ENCODE measurements around the gene MTHFD2L.
A peak's percentile ranks its signal among the peaks of the same experiment; 100 is the strongest.
"Not testable (repeated sequence)": the region's sequence is repeated elsewhere in the genome, so short reads cannot be mapped to it uniquely, and the experiment has no call there.

The MTHFD2L gene

DNA sequence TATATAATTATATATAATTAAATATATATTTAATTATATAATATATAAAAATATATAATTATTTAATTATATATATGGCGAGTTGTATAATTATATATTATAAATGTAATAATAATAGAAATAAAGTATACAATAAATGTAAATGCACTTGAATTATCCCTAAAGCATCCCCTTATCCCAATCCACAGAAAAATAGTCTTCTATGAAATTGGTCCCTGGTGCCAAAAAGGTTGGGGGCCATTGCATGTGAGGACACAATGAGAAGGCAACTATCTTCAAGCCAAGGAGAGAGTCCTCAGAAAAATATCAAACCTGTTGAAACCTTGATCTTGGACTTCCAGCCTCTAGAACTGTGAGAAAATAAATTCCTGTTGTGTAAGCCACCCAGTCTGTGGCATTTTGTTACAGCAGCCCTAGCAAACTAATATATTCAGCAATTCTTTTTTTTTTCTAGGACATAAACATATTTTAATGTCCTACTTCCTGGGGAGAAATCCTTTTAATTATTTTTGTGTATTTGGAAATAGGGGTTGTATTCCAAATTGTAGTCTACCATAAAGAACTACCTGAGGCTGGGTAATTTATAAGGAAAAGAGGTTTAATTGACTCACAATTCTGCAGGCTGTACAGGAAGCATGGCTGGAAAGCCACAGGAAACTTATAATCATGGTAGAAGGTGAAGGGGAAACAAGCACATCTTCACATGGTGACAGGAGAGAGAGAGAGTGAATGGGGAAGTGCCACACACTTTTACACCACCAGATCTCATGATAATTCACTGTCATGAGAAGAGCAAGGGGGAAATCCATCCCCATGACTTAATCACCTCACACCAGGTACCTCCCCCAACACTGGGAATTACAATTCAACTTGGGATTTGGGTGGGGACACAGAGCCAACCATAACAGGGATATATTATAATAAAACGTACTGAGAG is 36.0 kb upstream of the MTHFD2L start:
- H3K4me3 Mint-ChIP-seq, result no peak overlapping the region
- peaks cover 4% of the 10 kb centered on the region in 2 donors for H3K9me3 Mint-ChIP-seq
- no peak overlapping the region for H3K27ac Mint-ChIP-seq
- no peaks in the 10 kb centered on the region for H3K36me3 Mint-ChIP-seq
- H3K27me3 Mint-ChIP-seq, result peaks cover 0 to 6% of the 10 kb centered on the region in 2 donors
- no peak for ATAC-seq (replicated peaks)
- DNase-seq, result no peak
- H3K4me1 Mint-ChIP-seq, result no peaks in the 10 kb centered on the region

DNA sequence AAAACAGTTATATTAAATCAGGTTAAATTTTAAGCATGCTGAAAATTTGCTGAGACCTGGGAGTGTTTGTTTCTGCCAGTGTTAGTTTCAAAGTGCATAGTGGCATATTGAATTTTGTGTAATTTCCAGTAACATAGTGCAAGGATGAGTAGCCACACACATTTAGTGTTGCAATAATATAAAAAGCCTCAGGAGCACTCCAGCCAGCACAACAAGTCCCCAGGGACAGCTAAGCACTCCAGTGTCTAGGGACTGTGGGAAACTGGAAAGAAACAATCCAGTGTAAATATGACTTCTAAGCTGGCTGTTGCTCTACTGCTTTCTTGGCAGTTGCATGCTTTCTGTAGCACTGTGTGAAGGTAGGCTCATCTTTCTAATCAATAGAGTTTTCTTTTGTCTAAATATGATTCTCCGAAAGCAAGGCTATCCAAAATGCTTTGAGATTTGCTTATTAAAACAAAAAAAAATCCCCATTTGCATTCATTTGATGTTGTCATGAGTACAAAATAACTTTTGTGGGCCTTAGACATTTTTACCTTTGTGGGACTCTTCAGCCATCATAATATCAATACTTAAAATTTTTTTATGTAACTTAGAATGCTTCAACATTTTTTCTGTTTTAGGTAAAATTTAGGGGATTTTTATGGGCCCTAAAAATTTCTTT is 34.7 kb upstream of the MTHFD2L start:
- Mint-ChIP-seq H3K27ac (no peak overlapping the region), H3K4me1 (no peaks in the 10 kb centered on the region), H3K4me3 (no peak overlapping the region), H3K9me3 (peaks cover 4% of the 10 kb centered on the region in 2 donors), H3K36me3 (no peaks in the 10 kb centered on the region), H3K27me3 (peaks cover 0 to 12% of the 10 kb centered on the region in 2 donors)
- DNase-seq, result no peak
- ATAC-seq (replicated peaks), result no peak

DNA sequence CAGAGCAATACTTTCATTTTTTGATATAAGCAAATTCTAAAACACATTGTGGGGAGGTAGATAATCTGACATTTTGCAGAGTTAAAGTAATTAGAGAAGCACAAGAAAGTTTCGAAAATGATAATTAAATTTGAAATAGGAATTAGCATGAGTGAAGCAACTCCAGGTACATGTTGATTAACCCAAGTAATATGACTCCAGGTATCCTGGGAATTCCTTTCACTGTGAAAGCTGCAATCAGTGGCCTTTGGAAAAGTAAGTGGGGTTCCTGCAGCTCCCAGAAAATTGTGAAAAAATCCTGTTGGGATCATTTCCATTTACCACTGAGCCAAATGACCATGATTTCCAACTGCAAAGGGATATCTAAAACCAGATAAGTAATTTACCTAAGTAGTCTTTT is 32.9 kb upstream of the MTHFD2L start:
- no peaks in the 10 kb centered on the region for H3K36me3 Mint-ChIP-seq
- H3K4me1 Mint-ChIP-seq, result no peaks in the 10 kb centered on the region
- no peak overlapping the region for H3K27ac Mint-ChIP-seq
- H3K4me3 Mint-ChIP-seq, result no peak overlapping the region
- DNase-seq (no peak), ATAC-seq (replicated peaks) (no peak)
- peaks cover 0 to 21% of the 10 kb centered on the region in 2 donors for H3K27me3 Mint-ChIP-seq
- peaks cover 4% of the 10 kb centered on the region in 2 donors for H3K9me3 Mint-ChIP-seq

DNA sequence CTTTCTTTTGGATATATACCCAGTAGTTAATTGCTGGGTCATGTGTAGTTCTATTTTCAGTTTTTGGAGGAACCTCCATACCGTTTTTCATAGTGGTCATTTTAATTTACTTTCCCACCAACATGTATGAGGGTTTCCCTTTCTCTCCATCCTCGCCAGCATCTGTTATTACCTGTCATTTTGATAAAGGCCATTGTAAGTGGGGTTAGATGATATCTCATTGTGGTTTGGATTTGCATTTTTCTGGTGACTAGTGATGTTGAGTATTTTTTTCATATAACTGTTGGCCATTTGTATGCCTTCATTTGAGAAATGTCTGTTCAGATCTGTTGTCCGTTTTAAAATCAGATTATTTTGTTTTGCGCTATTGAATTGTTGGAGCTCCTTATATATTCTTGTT is 30.2 kb upstream of the MTHFD2L start:
- Mint-ChIP-seq H3K27ac (no peak overlapping the region), H3K36me3 (no peaks in the 10 kb centered on the region), H3K4me1 (no peaks in the 10 kb centered on the region), H3K27me3 (peaks cover 0 to 15% of the 10 kb centered on the region in 2 donors), H3K9me3 (no peaks in the 10 kb centered on the region), H3K4me3 (no peak overlapping the region)
- ATAC-seq (replicated peaks), result no peak
- no peak for DNase-seq

DNA sequence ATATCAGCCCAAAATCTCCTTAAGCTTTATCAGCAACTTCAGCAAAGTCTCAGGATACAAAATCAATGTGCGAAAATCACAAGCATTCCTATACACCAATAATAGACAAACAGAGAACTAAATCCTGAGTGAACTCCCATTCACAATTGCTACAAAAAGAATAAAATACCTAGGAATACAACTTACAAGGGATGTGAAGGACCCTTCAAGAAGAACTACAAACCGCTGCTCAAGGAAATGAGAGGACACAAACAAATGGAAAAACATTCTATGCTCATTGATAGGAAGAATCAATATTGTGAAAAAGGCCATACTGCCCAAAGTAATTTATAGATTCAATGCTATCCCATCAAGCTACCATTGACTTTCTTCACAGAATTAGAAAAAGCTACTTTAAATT is 27.1 kb upstream of the MTHFD2L start:
- not testable (repeated sequence) for H3K4me1 Mint-ChIP-seq; H3K9me3 Mint-ChIP-seq; H3K36me3 Mint-ChIP-seq; H3K4me3 Mint-ChIP-seq; ATAC-seq (replicated peaks); DNase-seq; H3K27ac Mint-ChIP-seq
- peaks cover under 1 to 16% of the 10 kb centered on the region in 2 donors for H3K27me3 Mint-ChIP-seq

DNA sequence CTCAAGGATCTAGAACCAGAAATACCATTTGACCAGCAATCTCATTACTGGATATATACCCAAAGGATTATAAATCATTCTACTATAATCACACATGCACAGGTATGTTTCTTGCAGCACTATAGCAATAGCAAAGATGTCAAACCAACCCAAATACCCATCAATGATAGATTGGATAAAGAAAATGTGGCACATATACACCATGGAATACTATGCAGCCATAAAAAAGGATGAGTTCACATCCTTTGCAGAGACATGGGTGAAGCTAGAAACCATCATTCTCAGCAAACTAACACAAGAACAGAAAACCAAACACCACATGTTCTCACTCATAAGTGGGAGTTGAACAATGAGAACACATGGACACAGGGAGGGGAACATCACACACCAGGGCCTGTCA is 25.7 kb upstream of the MTHFD2L start:
- H3K4me1 Mint-ChIP-seq; H3K36me3 Mint-ChIP-seq; ATAC-seq (replicated peaks); DNase-seq; H3K27ac Mint-ChIP-seq; H3K9me3 Mint-ChIP-seq; H3K4me3 Mint-ChIP-seq: not testable (repeated sequence)
- H3K27me3 Mint-ChIP-seq, result peaks cover 8 to 23% of the 10 kb centered on the region in 2 donors

DNA sequence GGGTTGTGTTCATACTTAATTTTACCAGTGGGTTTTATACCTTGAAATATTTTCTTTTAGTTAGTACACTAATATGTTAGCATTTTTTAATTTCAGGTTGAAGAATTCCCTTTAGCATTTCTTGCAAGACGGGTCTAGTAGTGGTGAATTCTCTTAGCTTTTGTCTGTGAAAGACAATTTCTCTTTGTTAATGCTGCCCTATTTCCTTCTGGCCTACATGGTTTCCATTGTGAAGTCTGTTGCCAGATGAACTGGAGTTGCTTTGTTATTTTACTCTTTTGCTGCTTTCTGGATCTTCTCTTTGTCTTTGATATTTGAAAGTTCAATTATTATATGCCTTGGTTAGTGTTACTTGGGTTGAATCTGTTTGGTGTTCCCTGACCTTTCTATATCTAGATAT is 25.0 kb upstream of the MTHFD2L start:
- H3K4me1 Mint-ChIP-seq, result no peaks in the 10 kb centered on the region
- H3K27ac Mint-ChIP-seq, result no peak overlapping the region
- no peak for ATAC-seq (replicated peaks)
- no peak overlapping the region for H3K4me3 Mint-ChIP-seq
- H3K36me3 Mint-ChIP-seq, result peaks cover 0 to 4% of the 10 kb centered on the region in 2 donors
- H3K9me3 Mint-ChIP-seq, result peaks cover 4% of the 10 kb centered on the region in 2 donors
- H3K27me3 Mint-ChIP-seq, result peaks cover 13 to 22% of the 10 kb centered on the region in 2 donors
- DNase-seq, result no peak

DNA sequence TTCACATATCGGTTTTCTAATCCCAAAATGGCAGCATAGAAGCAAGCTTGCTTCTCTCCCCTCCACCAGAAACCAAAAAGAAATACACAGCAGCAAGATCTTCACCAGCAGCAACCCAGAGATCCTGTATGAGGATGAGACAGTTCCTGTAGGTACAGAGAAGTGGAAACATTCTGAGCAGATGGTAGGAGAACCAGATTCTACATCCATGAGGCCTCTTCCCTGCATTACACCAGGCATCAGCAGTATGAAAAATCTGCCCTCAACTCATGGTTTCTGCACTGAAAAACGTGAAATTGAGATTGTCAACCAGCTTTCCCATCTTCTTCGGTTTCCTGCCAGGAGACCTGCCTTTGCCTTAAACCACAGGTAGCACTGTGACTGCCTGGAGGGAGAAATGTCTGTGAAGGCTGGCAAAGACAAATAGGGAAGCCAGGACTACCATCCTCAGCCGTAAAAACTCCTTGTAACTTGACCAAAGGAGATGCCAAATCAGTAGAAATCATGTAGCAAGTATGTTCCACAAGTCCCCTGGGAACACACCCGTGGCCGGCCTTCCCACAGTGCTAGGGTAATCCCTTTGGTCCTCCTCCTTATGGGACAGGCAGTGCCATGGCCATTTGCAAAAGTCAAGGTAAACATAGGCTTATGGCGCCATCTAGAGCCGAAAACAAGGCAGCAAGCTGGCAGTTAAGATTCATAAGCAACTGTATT is 24.0 kb upstream of the MTHFD2L start:
- ATAC-seq (replicated peaks) (peak; percentile 76 to 78), DNase-seq (peak; percentile 41)
- H3K4me1 Mint-ChIP-seq, result no peaks in the 10 kb centered on the region
- H3K27me3 Mint-ChIP-seq, result peaks cover 18 to 26% of the 10 kb centered on the region in 2 donors
- peaks cover 4% of the 10 kb centered on the region in 2 donors for H3K9me3 Mint-ChIP-seq
- H3K36me3 Mint-ChIP-seq, result peaks cover 0 to 4% of the 10 kb centered on the region in 2 donors
- H3K27ac Mint-ChIP-seq, result no peak overlapping the region
- H3K4me3 Mint-ChIP-seq, result no peak overlapping the region

DNA sequence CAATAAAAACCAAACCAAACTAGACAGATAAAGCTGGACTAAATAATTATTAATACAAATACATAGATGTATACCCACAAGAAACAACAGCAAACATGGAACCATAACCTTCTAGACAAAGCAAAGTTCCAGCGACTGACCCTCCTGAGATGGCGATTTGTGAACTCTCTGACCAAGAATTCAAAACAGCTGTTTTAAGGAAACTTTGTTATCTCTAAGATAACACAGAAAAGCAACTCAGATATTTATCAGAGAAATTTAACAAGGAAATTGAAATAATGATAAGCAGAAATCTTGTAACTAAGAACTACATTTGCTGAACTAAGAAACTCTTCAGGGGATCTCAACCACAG is 23.4 kb upstream of the MTHFD2L start:
- Mint-ChIP-seq H3K27ac (no peak overlapping the region), H3K27me3 (peaks cover 18 to 21% of the 10 kb centered on the region in 2 donors), H3K4me1 (no peaks in the 10 kb centered on the region), H3K9me3 (peaks cover 4% of the 10 kb centered on the region in 2 donors), H3K4me3 (no peak overlapping the region), H3K36me3 (peaks cover 0 to 4% of the 10 kb centered on the region in 2 donors)
- no peak for ATAC-seq (replicated peaks)
- DNase-seq, result no peak

DNA sequence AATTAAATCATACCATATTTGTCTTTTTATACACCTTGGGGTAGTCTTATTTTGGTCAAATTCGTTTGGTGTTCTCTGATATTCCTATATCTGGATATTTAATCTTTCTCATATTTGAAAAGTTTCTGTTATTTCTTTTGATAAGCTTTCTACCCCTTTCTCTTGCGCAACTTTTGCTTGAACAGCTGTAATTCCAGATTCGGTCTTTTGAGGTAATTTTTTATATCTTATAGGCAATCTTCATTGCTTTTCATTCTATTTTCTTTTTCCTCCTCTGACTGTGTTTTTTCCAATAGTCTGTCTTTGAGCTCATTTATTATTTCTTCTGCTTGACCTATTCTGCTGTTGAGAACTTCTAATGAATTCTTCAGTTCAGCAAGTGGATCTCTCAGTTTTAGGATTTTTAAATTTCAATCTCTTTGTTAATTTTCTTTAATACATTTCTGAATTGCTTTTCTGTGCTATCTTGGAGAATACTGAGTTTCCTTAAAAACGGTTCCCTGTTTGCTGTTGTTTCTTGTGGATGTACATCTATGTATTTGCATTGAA is 11.3 kb upstream of the MTHFD2L start:
- peaks cover 6 to 12% of the 10 kb centered on the region in 2 donors for H3K9me3 Mint-ChIP-seq
- H3K4me1 Mint-ChIP-seq, result no peaks in the 10 kb centered on the region
- H3K27me3 Mint-ChIP-seq, result peaks cover 16 to 32% of the 10 kb centered on the region in 2 donors
- DNase-seq, result no peak
- peaks cover 0 to 6% of the 10 kb centered on the region in 2 donors for H3K36me3 Mint-ChIP-seq
- no peak overlapping the region for H3K4me3 Mint-ChIP-seq
- ATAC-seq (replicated peaks), result no peak
- H3K27ac Mint-ChIP-seq, result no peak overlapping the region

DNA sequence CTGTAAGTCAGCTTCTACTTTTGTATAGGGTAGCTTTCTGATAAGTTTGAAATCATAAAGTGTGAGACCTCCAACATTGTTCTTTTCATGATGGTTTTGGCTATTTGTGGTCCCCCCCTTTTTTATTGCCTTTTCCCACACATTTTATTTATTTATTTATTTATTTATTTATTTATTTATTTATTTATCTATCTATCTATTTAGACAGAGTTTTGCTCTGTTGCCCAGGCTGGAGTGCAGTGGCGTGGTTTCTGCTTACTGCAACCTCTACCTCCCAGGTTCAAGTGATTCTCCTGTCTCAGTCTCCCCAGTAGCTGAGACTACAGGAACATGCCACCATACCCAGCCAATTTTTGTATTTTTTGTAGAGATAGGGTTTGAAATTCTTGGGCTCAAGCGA is 9.7 kb upstream of the MTHFD2L start:
- no peak for DNase-seq
- H3K36me3 Mint-ChIP-seq, result peaks cover 0 to 6% of the 10 kb centered on the region in 2 donors
- peaks cover 16 to 28% of the 10 kb centered on the region in 2 donors for H3K27me3 Mint-ChIP-seq
- H3K4me1 Mint-ChIP-seq, result no peaks in the 10 kb centered on the region
- no peak for ATAC-seq (replicated peaks)
- no peak overlapping the region for H3K4me3 Mint-ChIP-seq
- H3K9me3 Mint-ChIP-seq, result peaks cover 6 to 12% of the 10 kb centered on the region in 2 donors
- H3K27ac Mint-ChIP-seq, result no peak overlapping the region

DNA sequence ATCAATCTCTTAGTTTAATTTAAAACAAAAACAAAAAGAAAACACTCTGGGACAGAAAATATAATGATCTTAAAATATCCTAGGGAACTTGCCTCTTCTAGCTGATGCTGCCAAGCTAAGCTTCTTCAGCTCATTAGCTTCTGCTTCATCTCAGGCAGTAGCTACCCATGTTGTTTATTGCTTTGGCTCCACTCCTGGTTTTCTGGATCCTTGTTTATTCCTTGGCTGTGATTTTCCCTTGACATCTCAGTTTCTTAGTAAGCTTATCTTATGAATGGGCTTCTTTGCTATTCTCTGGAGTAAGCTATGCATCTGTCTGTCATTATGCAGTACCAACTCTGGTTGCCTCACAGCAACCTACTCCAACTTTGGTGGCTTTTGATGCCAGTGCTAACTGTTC is 5.1 kb upstream of the MTHFD2L start:
- ATAC-seq (replicated peaks) (no peak), DNase-seq (no peak)
- Mint-ChIP-seq H3K27me3 (peaks cover 1 to 15% of the 10 kb centered on the region in 2 donors), H3K4me1 (peaks cover 0 to 6% of the 10 kb centered on the region in 2 donors), H3K27ac (no peak overlapping the region), H3K36me3 (no peaks in the 10 kb centered on the region), H3K9me3 (no peaks in the 10 kb centered on the region), H3K4me3 (no peak overlapping the region)

DNA sequence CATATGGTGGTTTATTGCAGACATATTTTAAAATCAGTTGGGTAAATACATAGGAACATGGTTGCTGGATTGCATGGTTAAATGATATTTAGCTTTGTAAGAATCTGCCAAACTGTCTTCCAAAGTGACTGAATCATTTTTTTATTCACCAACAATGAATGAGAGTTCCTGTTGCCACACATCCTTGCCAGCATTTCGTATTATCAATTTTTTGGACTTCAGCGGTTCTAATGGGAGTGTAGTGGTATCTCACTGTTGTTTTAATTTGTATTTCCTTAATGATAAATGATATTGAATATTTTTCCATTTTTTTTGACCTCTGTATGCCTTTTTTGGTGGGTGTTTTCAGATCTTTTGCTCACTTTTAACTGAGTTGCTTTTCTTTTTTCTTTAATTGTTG is 1.4 kb upstream of the MTHFD2L start:
- no peak overlapping the region for H3K4me3 Mint-ChIP-seq
- H3K27me3 Mint-ChIP-seq, result peaks cover 0 to 8% of the 10 kb centered on the region in 2 donors
- no peaks in the 10 kb centered on the region for H3K9me3 Mint-ChIP-seq
- no peak overlapping the region for H3K27ac Mint-ChIP-seq
- DNase-seq (no peak), ATAC-seq (replicated peaks) (no peak)
- peaks cover 3 to 20% of the 10 kb centered on the region in 2 donors for H3K4me1 Mint-ChIP-seq
- H3K36me3 Mint-ChIP-seq, result peaks cover 5% of the 10 kb centered on the region in 2 donors

DNA sequence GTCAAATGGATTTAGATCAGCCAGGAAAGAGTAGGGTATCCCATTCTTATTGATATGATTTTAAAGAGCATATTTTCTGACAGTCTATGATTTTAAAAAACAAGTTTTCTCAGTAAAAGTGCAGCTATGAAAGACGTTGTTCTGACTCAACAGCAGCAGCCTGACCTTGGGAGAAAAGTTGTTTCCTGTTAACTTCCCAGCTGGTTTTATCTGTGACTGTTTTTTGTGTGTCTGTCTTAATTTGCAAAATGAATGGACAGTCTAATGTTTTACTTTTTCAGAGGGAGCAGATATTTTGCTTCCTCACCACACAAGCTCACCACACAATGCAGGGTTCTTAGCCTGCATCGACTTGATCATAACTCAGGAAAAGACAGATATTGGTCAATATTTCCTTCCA is 764 bp upstream of the MTHFD2L start:
- Mint-ChIP-seq H3K9me3 (no peaks in the 10 kb centered on the region), H3K4me3 (peak overlapping the region in 1 of 2 donors; percentile 97), H3K27me3 (peaks cover 0 to 8% of the 10 kb centered on the region in 2 donors), H3K27ac (peak overlapping the region; percentile 96), H3K36me3 (peaks cover 7 to 8% of the 10 kb centered on the region in 2 donors), H3K4me1 (peaks cover 3 to 24% of the 10 kb centered on the region in 2 donors)
- no peak for ATAC-seq (replicated peaks)
- no peak for DNase-seq

Measured in stimulated activated naive B cell treated with anti-CD40 and anti-IgM and Interleukin-4, amounts not matched to agents 10 μg/mL and 1 μg/mL and 100 μg/mL, for 72 hours (primary cell).